T follicular helper cell (primary cell): ENCODE measurements around the gene USH2A.
"Not testable (repeated sequence)": the region's sequence is repeated elsewhere in the genome, so short reads cannot be mapped to it uniquely, and the experiment has no call there.

ENCODE experiments used
- DNase-seq: peaks from one replicate; pipeline ENCODE4 v3.0.0-alpha.2; 2020; ENCODE audit warnings: low read depth

USH2A gene

GRCh38 chr1:216388558-216388957 lies 34.7 kb downstream of the USH2A start:
- no peak for DNase-seq

DNA sequence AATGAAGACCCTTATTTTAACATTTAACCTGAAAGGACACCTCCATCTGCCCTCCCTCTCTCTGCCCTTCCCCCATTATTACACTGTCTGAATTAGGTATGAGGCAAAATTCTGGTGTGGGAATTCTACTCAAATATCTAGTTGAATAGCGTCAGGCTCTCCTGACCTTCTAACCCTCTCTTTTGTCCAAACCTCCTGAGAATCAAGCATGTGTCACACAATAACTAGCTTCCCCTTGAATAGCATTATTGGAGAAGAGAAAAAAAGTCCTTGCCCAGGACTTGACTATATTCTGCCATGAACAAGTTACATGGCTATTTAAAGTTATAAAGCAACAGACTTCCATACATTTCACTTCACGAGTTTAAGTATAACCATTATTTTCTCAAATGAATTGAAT lies 35.5 kb downstream of the USH2A start:
- DNase-seq = no peak

- no peak for DNase-seq
Measured at GRCh38 chr1:216379441-216379840, 43.8 kb downstream of the USH2A start.

- no peak for DNase-seq
Measured at GRCh38 chr1:216368249-216368648, 55.0 kb downstream of the USH2A start.

- DNase-seq = no peak
Measured at GRCh38 chr1:216366979-216367378, 56.3 kb downstream of the USH2A start.

DNA sequence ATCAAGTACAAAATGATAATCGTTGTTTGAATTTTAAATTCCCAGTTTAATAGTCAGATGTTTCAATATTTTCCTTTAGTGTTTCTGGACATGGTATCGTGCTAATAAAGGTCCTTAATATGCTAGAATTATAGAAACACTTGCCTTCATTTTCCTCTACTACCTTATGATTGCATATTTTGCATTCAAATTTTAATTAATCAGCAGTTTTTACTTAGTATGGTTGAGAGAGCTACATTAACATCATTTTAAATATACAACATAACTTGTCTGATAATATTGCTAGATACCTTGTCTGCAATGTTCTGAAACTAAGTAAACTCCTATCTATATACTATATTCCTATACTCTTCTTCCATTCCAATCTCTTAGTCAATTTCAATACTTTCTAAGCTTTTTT lies 66.3 kb downstream of the USH2A start:
- DNase-seq = no peak

GRCh38 chr1:216350186-216350585 lies 73.1 kb downstream of the USH2A start:
- no peak for DNase-seq

DNA sequence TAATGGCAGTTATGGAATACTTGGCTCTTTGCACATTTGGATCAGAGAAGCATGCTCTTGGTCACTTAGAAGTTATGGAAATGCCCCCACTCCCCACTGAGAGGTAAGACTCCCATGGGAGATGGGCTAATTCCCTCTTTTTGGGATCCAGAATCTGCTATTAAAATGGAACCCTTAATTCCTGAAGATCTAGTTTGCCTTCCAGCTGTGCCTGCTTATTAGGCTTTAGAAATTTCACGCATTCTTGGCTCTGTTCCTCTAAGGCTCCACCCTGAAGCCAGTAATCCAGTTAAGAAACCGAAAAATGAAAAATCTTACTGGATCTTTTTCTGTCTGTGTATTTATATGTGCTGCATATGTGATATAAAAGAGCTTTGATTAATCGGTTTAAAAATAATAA lies 76.7 kb downstream of the USH2A start:
- no peak for DNase-seq

DNA sequence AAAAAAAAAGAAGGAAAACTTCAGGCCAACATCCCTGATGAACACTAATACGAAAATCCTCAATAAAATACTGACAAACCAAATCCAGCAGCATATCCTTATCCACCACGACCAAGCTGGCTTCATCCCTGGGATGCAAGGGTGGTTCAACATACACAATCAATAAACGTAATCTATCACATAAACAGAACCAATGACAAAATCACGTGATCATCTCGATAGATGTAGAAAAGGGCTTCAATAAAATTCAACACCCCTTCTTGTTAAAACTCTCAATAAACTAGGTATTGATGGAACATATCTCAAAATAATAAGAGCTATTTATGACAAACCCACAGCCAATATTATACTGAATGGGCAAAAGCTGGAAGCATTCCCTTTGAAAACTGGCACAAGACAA lies 82.7 kb downstream of the USH2A start:
- not testable (repeated sequence) for DNase-seq

DNA sequence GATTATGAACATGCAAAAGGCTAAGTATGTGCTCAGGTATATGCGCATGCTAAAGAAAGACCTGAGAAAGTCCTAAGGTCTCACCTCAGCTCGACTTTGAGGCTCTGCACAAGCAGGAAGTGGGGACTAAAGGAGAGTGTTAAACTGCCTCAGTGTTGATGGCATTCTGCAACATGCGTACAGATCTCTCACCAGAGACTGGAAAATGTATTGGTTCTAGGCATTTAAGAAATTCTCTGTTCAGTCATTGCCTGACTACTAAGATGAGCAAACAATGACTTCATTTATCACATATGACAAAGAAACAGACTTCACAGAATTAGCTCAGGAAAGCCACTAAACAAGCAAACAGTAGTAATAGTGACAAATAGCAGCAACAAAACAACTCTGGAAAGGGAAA lies 90.8 kb downstream of the USH2A start:
- DNase-seq = no peak

DNA sequence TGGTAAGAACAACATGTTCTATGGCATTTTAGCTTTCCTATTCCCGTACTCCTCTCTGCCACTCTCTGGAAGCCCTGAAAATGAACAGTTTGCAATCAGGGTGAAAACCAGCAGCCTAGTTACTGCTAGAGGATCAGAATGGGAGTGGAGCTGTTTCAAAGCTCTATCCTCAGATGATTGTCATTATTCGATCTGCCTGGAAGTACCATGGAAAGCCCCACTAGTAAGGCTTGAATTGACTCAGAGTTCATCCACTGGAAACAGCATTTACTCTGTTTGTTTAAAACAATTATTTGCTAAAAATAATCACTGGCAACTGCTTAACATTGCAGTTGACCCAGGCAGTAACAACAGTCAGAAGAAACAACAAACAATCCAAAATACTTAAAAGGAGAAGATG lies 91.2 kb downstream of the USH2A start:
- DNase-seq = no peak

- no peak for DNase-seq
Measured at GRCh38 chr1:216331211-216331610, 92.0 kb downstream of the USH2A start.

GRCh38 chr1:216330262-216330661 lies 93.0 kb downstream of the USH2A start:
- no peak for DNase-seq

- no peak for DNase-seq
Measured at GRCh38 chr1:216325946-216326345, 97.3 kb downstream of the USH2A start.

DNA sequence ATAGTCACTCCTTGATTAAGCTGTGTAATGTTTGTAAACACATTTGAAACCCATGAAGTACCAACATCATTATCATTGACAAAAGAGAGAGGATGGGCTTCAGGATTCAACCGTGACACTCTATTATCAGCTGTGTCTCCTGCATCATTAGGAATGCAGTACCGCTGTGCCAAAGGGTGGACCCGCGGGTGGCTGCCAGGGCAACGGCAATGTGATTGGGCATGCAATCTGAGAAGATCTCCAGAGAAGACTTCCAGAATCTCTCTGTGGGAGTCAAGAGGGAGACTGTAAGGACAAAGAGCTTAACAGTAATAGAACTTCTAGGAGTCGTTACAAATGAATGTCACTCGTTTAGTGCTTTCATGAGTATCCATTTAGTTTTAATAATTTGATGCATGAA lies 97.9 kb downstream of the USH2A start:
- DNase-seq = no peak

DNA sequence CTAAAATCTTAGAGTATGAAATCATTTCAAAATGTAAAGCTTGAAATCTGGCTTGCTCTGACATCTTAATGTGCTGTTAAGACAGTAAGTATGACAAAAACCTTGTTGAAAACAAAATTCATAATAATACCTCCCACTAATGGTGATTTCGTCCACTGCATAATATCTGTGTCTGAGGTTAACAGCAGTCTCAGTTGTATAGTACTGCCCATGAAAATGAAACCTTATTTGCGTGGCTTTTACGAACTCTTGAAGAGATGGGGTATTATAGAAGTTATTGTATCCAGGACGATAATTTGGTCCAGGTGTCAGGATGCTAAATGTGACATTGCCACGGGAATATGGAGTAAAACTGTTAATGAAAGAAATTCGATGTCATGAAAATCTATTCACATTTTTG lies 99.9 kb downstream of the USH2A start:
- DNase-seq = no peak

DNA sequence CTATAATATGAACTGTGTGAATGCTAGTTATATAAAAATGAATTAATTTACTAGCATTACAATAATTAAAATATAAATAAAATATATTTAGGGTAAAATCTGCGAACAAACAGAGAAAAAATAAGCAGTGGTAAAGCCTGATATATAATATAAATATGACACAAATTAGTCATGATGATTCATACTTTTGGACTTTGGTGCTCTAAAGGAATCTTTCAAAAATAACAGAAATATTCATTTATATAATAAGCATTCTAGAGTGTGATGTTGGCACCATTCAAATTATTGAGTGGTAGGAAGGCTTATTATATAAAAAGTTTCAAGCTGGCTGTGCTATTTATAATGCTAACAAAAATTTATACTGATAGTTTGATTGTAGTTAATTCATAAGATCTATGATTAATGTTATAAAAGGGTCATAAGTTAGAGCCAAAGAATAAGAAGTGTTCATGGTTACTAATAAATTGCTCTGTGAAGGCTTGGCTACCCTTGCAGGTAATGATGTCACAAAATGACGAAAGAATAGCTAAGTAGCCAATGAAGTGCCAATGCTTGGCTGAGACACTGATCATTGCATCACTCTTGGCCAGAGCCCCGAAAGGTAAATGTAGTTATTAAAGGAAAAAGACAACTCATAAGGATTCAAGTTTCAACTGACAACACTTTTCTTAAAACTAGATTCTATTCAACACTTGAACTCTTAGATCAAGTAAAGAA lies 108.7 kb downstream of the USH2A start:
- DNase-seq = no peak

DNA sequence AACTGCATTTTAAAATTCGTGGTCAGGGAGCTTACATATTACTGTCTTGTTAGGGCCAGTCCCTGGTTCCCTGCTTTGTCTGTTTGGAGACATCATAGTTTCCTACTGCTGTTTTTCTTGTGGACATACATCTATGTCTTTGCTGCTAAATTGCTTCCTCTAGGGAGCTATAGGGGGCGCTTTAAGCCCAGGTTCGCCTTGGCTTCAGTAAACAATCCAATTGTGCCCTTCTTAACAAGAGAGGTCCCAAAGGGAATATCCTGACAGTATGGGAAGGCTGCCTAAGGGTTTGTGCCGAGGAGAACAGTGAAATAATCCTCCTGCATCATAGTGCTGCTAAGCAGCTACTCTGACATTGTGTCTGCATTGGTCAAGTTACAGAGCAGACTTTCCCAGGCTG lies 112.5 kb downstream of the USH2A start:
- no peak for DNase-seq

GRCh38 chr1:216306830-216307229 lies 116.4 kb downstream of the USH2A start:
- DNase-seq = no peak

GRCh38 chr1:216303690-216304089 lies 119.6 kb downstream of the USH2A start:
- no peak for DNase-seq

GRCh38 chr1:216293683-216294082 lies 129.6 kb downstream of the USH2A start:
- DNase-seq = no peak

- DNase-seq = no peak
Measured at GRCh38 chr1:216290074-216290473, 133.2 kb downstream of the USH2A start.

DNA sequence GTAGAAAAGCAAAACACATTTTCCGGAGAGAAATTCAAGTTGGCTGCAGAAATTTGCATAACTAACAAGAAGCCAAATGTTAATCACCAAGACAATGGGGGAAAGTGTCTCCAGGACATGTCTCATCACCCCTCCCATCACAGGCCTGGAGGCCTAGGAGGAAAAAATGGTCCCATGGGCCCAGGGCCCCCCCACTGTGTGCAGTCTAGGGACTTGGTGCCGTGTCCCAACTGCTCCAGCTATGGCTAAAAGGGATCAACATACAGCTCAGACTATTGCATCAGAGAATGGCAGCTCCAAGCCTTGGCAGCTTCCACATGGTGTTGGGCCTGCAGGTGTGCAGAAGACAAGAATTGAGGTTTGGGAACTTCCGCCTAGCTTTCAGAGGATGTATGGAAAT lies 138.2 kb downstream of the USH2A start:
- no peak for DNase-seq

DNA sequence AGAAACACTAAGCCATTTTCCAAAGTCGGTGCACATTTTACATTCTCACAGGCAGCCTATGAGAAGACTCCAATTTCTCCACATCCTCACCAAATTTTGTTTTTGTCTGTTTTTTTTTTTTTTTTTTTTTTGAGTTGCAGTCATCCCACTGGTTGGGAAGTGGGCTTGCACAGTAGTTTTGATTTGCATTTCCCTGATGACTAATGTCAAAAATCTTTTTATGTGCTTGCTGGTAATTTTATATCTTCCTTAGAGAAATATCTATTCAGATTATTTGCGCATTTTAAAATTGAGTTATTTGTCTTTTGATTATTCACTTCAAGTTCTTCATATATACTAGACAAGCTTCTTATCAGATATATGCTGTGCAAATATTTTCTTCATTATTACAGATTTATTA lies 141.5 kb downstream of the USH2A start:
- no peak for DNase-seq
